ENCODE measurements around the gene MRPL32.
A peak's percentile ranks its signal among the peaks of the same experiment; 100 is the strongest.

The MRPL32 gene

DNA sequence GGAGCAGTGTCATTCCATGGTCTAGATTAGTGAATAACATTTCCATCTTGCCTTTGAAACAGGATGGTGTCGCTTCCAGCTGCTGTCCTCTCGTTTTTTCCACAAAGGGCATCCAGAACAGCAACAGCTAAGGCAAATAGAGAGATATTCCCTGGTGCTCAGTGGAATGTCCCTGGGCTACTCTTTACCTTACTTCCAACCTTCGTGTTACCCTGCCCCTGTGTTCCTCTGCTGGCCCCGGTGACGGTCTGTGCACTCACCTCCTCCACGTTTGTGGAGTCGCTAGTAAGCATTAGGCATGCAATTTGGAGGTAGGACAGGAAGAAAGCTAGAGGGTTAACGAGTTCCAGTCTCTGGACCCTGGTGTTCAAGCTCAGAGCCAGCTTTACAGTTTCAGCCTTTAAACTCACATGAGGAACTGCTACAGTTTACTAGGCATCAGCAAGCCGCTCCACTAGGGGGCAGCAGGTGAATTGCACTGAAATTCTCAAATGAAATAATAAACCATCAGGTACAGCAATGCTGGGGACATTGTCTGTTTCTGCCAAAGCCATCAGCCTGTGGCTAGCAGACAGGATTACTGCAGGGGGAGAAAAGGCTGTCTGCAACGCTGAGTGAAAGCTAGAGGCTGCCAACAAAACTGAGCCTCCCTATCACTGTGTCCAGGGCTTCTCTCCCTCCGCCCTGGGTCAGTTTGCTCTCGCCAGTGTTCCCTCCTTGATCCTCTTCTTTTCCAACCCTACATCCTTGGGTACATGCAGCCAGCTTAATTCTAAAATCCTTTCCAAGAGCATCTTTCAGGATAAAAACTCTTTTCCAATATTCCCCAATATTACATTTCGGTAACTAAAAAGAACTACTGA is 9.0 kb downstream of the MRPL32 start:
- DNase-seq (ENCODE audit: low read depth, low spot score), result peak; percentile 24
- ChIA-PET POLR2A (interaction anchor here (0.6 kb wide), 1 partner anchor 9 kb away, joined by 3 read pairs; the partner anchor contains the start of genes MRPL32 and PSMA2), CTCF (interaction anchor here (0.6 to 8.2 kb wide), 77 partner anchors 9 to 898 kb away, joined by 3 to 162 read pairs (median 4); partner anchors contain the start of genes C7orf25, MRPL32 and PSMA2)
- no peak overlapping the region for H3K4me3 ChIP-seq (ENCODE audit: low read depth, low read length)
- TF ChIP-seq, protein P1, sequence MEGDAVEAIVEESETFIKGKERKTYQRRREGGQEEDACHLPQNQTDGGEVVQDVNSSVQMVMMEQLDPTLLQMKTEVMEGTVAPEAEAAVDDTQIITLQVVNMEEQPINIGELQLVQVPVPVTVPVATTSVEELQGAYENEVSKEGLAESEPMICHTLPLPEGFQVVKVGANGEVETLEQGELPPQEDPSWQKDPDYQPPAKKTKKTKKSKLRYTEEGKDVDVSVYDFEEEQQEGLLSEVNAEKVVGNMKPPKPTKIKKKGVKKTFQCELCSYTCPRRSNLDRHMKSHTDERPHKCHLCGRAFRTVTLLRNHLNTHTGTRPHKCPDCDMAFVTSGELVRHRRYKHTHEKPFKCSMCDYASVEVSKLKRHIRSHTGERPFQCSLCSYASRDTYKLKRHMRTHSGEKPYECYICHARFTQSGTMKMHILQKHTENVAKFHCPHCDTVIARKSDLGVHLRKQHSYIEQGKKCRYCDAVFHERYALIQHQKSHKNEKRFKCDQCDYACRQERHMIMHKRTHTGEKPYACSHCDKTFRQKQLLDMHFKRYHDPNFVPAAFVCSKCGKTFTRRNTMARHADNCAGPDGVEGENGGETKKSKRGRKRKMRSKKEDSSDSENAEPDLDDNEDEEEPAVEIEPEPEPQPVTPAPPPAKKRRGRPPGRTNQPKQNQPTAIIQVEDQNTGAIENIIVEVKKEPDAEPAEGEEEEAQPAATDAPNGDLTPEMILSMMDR (IDR thresholded peaks at IDR 0.05; ENCODE audit: insufficient read depth, low read length, missing control alignments), result peak; percentile 80

DNA sequence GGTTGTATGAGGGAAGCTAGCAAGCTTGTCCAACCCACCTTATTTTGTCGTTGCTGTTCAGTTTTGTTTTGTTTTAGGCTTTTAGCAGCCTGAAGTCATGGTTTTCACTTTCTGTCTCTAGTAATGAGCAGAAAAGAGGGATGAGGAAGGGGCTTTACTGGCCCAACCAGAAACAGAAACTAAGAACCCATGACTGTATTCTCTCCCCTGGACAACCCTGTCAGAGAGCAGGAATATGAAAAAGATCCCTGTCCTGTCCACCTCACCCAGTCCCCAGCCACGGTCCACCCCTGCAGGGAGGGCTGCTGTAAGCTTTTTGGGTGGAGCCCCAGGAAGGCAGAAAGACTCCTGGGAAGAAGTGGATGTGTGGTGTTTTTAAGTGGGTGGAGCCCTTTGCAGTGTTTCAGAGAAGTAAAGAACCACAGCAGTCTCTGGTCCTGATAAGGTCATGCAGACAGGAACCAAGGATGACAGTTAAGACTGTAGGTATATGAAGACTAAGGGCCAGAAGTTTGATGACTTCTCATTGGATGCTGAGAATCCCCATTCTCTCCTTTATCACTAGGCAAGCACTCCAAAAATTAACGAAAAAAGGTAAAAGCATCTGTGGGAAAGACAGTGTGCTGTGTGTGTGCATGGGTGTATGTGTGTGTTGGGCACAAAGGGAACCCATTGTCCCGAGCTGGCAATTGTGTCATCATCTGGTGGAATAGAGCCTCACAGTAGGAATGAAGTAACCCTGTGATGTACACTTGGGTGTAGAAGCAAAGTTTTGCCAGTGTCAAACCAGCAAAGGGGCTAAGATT is 13.8 kb downstream of the MRPL32 start:
- no peak for DNase-seq (ENCODE audit: low read depth, low spot score)
- no peak overlapping the region for H3K4me3 ChIP-seq (ENCODE audit: low read depth, low read length)
- ChIA-PET POLR2A (interaction anchor here (1.2 kb wide), 1 partner anchor 27 kb away, joined by 3 read pairs; no protein-coding TSS in a partner anchor), CTCF (interaction anchor here (0.9 to 8.2 kb wide), 8 partner anchors 10 to 315 kb away, joined by 3 to 162 read pairs (median 3); partner anchors contain the start of genes MRPL32 and PSMA2)
- TF ChIP-seq, protein P1 (IDR thresholded peaks at IDR 0.05; ENCODE audit: insufficient read depth, low read length, missing control alignments), result no peak

DNA sequence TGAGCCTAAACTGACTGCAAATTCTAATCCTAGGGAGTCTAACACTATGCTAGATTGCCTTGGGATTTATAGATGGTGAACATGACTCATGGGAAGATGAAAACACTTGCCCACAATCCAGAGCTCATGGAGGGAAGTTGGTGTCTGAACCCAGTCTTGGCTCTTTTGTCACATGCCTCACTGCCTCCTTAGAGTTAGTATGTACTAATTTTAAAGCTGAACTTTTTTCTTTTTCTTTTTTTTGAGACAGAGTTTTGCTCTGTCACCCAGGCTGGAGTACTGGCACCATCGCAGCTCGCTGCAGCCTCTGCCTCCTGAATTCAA is 14.4 kb downstream of the MRPL32 start:
- CTCF ChIA-PET, result interaction anchor here (8.2 kb wide), 1 partner anchor 314 kb away, joined by 162 read pairs; no protein-coding TSS in a partner anchor
- TF ChIP-seq, protein P1 (IDR thresholded peaks at IDR 0.05; ENCODE audit: insufficient read depth, low read length, missing control alignments), result no peak
- DNase-seq (ENCODE audit: low read depth, low spot score), result no peak
- H3K4me3 ChIP-seq (ENCODE audit: low read depth, low read length), result no peak overlapping the region
- POLR2A ChIA-PET, result interaction anchor here (0.6 kb wide), 1 partner anchor 167 kb away, joined by 3 read pairs; no protein-coding TSS in a partner anchor

DNA sequence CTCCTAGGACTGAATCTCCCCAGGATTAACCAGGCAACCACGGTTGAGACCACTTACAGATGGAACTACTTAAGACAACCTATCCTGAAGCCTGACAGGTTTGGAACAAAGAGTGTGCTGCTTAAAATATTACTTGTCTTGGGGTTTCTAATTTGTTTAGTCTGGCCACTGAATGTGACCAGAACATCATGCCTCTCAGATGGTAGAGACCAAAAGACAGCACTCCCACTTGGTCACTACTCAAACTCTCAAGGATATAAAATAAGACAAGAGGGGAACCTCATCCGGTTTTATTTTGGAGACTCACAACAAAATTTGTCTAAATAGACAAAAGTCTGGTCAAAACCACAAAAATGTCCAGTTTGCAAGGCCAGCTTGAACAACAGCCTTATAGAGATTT is 15.3 kb downstream of the MRPL32 start:
- TF ChIP-seq, protein P1 (IDR thresholded peaks at IDR 0.05; ENCODE audit: insufficient read depth, low read length, missing control alignments), result no peak
- no peak overlapping the region for H3K4me3 ChIP-seq (ENCODE audit: low read depth, low read length)
- POLR2A ChIA-PET, result no interaction called here
- CTCF ChIA-PET, result interaction anchor here (8.2 kb wide), 1 partner anchor 313 kb away, joined by 162 read pairs; no protein-coding TSS in a partner anchor
- DNase-seq (ENCODE audit: low read depth, low spot score), result no peak

DNA sequence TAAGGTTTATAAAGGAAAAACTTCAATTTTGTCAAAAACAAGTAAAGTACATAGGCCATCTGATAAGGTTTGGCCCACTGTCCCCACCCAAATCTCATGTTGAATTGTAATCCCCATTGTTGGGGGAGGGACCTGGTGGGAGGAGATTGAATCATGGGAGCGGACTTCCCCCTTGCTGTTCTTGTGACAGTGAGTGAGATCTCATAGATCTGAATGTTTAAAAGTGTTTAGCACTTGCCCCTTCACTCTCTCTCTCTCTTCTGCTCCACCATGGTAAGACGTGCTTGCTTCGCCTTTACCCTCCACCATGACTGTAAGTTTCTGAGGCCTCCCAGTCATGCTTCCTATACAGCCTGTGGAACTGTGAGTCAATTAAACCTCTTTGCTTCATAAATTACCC is 18.2 kb downstream of the MRPL32 start:
- CTCF ChIA-PET, result interaction anchor here (0.9 to 2.6 kb wide), 4 partner anchors 9 to 490 kb away, joined by 3 to 12 read pairs (median 4); no protein-coding TSS in a partner anchor
- TF ChIP-seq, protein P1 (IDR thresholded peaks at IDR 0.05; ENCODE audit: insufficient read depth, low read length, missing control alignments), result no peak
- POLR2A ChIA-PET, result interaction anchor here (0.6 kb wide), 1 partner anchor 333 kb away, joined by 3 read pairs; no protein-coding TSS in a partner anchor
- H3K4me3 ChIP-seq (ENCODE audit: low read depth, low read length), result no peak overlapping the region
- no peak for DNase-seq (ENCODE audit: low read depth, low spot score)

Data from AG04449 (cell line).